Activated T-cell treated with anti-CD3 and anti-CD28 coated beads, Interleukin-2, amount 50 U/mL, for 1 hour (primary cell): ENCODE results near the gene PLXDC2.

Experiments
- DNase-seq: peaks from one replicate; pipeline ENCODE4 v3.0.0-alpha.2; 2020

Gene PLXDC2

GRCh38 chr10:19915816-19916215, 99.6 kb downstream of the PLXDC2 start:
- DNase-seq = no peak

- DNase-seq = no peak
Measured at GRCh38 chr10:19917751-19918478, 101.7 kb downstream of the PLXDC2 start.

- DNase-seq = no peak
Measured at GRCh38 chr10:19918794-19919193, 102.6 kb downstream of the PLXDC2 start.

GRCh38 chr10:19919671-19920070, 103.4 kb downstream of the PLXDC2 start:
- no peak for DNase-seq

- no peak for DNase-seq
Measured at GRCh38 chr10:19920075-19920726, 104.0 kb downstream of the PLXDC2 start.

- DNase-seq = no peak
Measured at GRCh38 chr10:19921300-19922140, 105.3 kb downstream of the PLXDC2 start.

- DNase-seq = no peak
Measured at GRCh38 chr10:19922236-19922963, 106.2 kb downstream of the PLXDC2 start.

- no peak for DNase-seq
Measured at GRCh38 chr10:19925064-19925463, 108.8 kb downstream of the PLXDC2 start.

- DNase-seq = no peak
Measured at GRCh38 chr10:19928936-19929335, 112.7 kb downstream of the PLXDC2 start.

- no peak for DNase-seq
Measured at GRCh38 chr10:19929506-19930140, 113.4 kb downstream of the PLXDC2 start.

GRCh38 chr10:19930936-19931893, 115.0 kb downstream of the PLXDC2 start:
- no peak for DNase-seq

- no peak for DNase-seq
Measured at GRCh38 chr10:19931894-19932590, 115.8 kb downstream of the PLXDC2 start.

GRCh38 chr10:19932806-19933371, 116.7 kb downstream of the PLXDC2 start:
- no peak for DNase-seq

GRCh38 chr10:19933772-19934171, 117.5 kb downstream of the PLXDC2 start:
- DNase-seq = no peak

- no peak for DNase-seq
Measured at GRCh38 chr10:19935176-19935575, 118.9 kb downstream of the PLXDC2 start.

GRCh38 chr10:19936289-19936688, 120.1 kb downstream of the PLXDC2 start:
- DNase-seq = no peak

- no peak for DNase-seq
Measured at GRCh38 chr10:19937989-19938388, 121.8 kb downstream of the PLXDC2 start.

GRCh38 chr10:19941206-19941880, 125.1 kb downstream of the PLXDC2 start:
- DNase-seq = no peak

GRCh38 chr10:19944911-19945663, 128.9 kb downstream of the PLXDC2 start:
- DNase-seq = no peak
